CD4-positive, alpha-beta T cell (primary cell): ENCODE results near the gene KLKB1. TPM values are rescaled to one million over a fixed set of nuclear protein-coding genes. Genes with fewer than 3 reads are reported as not detected.
"Not testable (repeated sequence)": the region's sequence is repeated elsewhere in the genome, so short reads cannot be mapped to it uniquely, and the experiment has no call there.

ENCODE experiments used
- ATAC-seq: fragments of 200-7000 bp; cut with Tn5 transposase; one replicate; pipeline ENCODE4 v1.10.0; 2022; ENCODE audit warnings: mild to moderate bottlenecking; ENCODE audit not compliant: poor library complexity
- CTCF ChIA-PET: fragments of 350-600 bp; sonication (Branson Sonifier 250); formaldehyde crosslinking; loops from one replicate; lab custom pipeline; 2021; ENCODE audit warnings: antibody characterized with exemption, inconsistent platforms; lab: Charles Lee
- POLR2A ChIA-PET: fragments of 350-600 bp; sonication (Branson Sonifier 250); formaldehyde crosslinking; loops from one replicate; lab custom pipeline; 2021; ENCODE audit warnings: antibody characterized with exemption, inconsistent platforms; lab: Charles Lee
- DNase-seq, 14 experiments: peaks; one replicate each; pipeline ENCODE4 v3.0.0-alpha.2; 2013 to 2020; ENCODE audit warnings: mixed read lengths in 2 of 14
- H3K27ac ChIP-seq, 2 donors: one replicate each; pipeline versions ENCODE4 v1.5.1 to v1.7.0; 2013; ENCODE audit warnings: low read length in 2 of 2, low read depth in 1 of 2, mild to moderate bottlenecking in 1 of 2
- H3K27me3 ChIP-seq, 2 experiments: 1 replicate in 1 of 2; 2 replicates in 1 of 2; pipeline versions ENCODE4 v1.6.1 to v1.7.0; 2013; ENCODE audit warnings: low read length in 2 of 2, control low read depth in 1 of 2, mild to moderate bottlenecking in 1 of 2, moderate library complexity in 1 of 2; ENCODE audit not compliant: insufficient read depth in 2 of 2, control insufficient read depth in 1 of 2
- H3K36me3 ChIP-seq: one replicate; pipeline ENCODE4 v1.6.1; 2013; ENCODE audit warnings: low read length, control low read depth; ENCODE audit not compliant: insufficient read depth
- H3K4me1 ChIP-seq: one replicate; pipeline ENCODE4 v1.6.1; 2013; ENCODE audit warnings: low read length, control low read depth; ENCODE audit not compliant: insufficient read depth
- H3K4me3 ChIP-seq: one replicate; pipeline ENCODE4 v1.5.1; 2013; ENCODE audit warnings: mild to moderate bottlenecking, low read length, moderate library complexity
- H3K9me3 ChIP-seq, 2 experiments: 1 replicate in 1 of 2; 2 replicates in 1 of 2; pipeline versions ENCODE4 v1.6.1 to v1.7.0; 2013; ENCODE audit warnings: low read length in 2 of 2, mild to moderate bottlenecking in 2 of 2, control low read depth in 1 of 2, moderate library complexity in 1 of 2; ENCODE audit not compliant: control insufficient read depth in 1 of 2, insufficient read depth in 1 of 2
- H3K27ac Mint-ChIP-seq: one replicate; pipeline ENCODE4 v1.8.0; 2020; ENCODE audit warnings: mixed read lengths
- H3K27me3 Mint-ChIP-seq: one replicate; pipeline ENCODE4 v1.8.0; 2021; ENCODE audit warnings: mixed read lengths
- H3K36me3 Mint-ChIP-seq: one replicate; pipeline ENCODE4 v1.8.0; 2021; ENCODE audit warnings: low read depth, mixed read lengths
- H3K4me1 Mint-ChIP-seq: one replicate; pipeline ENCODE4 v1.8.0; 2021; ENCODE audit warnings: low read depth, mixed read lengths
- H3K4me3 Mint-ChIP-seq: one replicate; pipeline ENCODE4 v1.8.0; 2020; ENCODE audit warnings: mild to moderate bottlenecking, mixed read lengths
- H3K9me3 Mint-ChIP-seq: one replicate; pipeline ENCODE4 v1.8.0; 2020; ENCODE audit warnings: mixed read lengths
- intact Hi-C, 2 experiments: fragments of 100-400 bp; cut with DNase I in 1 of 2; cut with micrococcal nuclease in 1 of 2; formaldehyde crosslinking; loops; one replicate each; pipeline versions ENCODE4 v1.15.1 to v1.9.0; 2023 to 2025; cut with DNase I, micrococcal nuclease
- total RNA-seq, 174 experiments: library from RNA in 2 of 174; stranded (reverse) in 2 of 174; gene quantifications; one replicate each; pipeline ENCODE4 v1.2.3 and lab custom pipeline; 2021 to 2026
- TF ChIP-seq, protein P1 (sequence below): fragments of 200-600 bp; IDR thresholded peaks from one replicate; pipeline ENCODE4 v1.8.0; 2022; ENCODE audit warnings: antibody characterized with exemption, mild to moderate bottlenecking

The KLKB1 gene
- total RNA-seq, 2 experiments from 2014 or later: 1.2 TPM

GRCh38 chr4:186240848-186241491 is 13.7 kb downstream of the KLKB1 start:
- TF ChIP-seq, protein P1, sequence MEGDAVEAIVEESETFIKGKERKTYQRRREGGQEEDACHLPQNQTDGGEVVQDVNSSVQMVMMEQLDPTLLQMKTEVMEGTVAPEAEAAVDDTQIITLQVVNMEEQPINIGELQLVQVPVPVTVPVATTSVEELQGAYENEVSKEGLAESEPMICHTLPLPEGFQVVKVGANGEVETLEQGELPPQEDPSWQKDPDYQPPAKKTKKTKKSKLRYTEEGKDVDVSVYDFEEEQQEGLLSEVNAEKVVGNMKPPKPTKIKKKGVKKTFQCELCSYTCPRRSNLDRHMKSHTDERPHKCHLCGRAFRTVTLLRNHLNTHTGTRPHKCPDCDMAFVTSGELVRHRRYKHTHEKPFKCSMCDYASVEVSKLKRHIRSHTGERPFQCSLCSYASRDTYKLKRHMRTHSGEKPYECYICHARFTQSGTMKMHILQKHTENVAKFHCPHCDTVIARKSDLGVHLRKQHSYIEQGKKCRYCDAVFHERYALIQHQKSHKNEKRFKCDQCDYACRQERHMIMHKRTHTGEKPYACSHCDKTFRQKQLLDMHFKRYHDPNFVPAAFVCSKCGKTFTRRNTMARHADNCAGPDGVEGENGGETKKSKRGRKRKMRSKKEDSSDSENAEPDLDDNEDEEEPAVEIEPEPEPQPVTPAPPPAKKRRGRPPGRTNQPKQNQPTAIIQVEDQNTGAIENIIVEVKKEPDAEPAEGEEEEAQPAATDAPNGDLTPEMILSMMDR: no peak
- intact Hi-C loops: no loop called here
- CTCF ChIA-PET: no interaction called here

DNA sequence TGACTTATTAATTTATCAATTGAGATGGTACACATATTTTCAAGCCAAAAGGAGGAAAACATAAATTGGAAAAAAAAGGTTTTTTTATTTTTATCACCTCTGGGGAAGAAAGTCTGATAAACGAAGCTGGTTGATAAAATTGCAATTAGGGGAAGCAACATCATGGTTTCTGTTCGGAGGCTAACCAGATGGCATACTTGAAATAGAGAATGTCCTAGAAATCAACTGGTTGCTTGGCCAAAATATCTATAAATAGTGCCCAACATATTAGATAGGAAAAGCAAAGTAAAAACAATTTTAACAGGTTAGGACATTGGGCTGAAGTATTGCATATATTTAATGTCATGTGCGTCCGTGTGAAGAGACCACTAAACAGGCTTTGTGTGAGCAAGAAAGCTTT is 14.3 kb downstream of the KLKB1 start:
- ATAC-seq: no peak

More at GRCh38 chr4:186240848-186241491, 13.7 kb downstream of the KLKB1 start:
- Histone ChIP-seq H3K9me3 (peaks cover 0 to 5% of the 10 kb centered on the region in 2 experiments), H3K27ac (no peak overlapping the region), H3K4me3 (no peak overlapping the region), H3K36me3 (no peaks in the 10 kb centered on the region), H3K4me1 (no peaks in the 10 kb centered on the region), H3K27me3 (no peaks in the 10 kb centered on the region)
- Mint-ChIP-seq H3K4me1 (no peaks in the 10 kb centered on the region), H3K4me3 (no peak overlapping the region), H3K9me3 (peaks cover 3% of the 10 kb centered on the region), H3K27ac (no peak overlapping the region), H3K27me3 (no peaks in the 10 kb centered on the region), H3K36me3 (peaks cover 26% of the 10 kb centered on the region)
- no peak for DNase-seq
- ATAC-seq: no peak
- POLR2A ChIA-PET: no interaction called here

DNA sequence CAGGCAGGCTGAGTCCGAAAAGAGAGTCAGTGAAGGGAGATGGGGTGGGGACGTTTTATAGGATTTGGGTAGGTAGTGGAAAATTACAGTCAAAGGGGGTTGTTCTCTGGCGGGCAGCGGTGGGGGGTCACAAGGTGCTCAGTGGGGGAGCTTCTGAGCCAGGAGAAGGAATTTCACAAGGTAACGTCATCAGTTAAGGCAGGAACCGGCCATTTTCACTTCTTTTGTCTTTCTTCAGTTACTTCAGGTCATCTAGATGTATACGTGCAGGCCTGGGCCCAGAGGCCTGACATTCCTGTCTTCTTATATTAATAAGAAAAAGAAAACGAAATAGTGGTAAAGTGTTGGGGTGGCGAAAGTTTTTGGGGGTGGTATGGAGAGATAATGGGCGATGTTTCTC is 14.7 kb downstream of the KLKB1 start:
- H3K27me3 ChIP-seq, POLR2A ChIA-PET, H3K4me1 ChIP-seq, H3K36me3 ChIP-seq, H3K4me3 ChIP-seq, H3K4me3 Mint-ChIP-seq, H3K9me3 Mint-ChIP-seq, H3K27ac Mint-ChIP-seq, CTCF ChIA-PET, H3K27ac ChIP-seq, DNase-seq, H3K4me1 Mint-ChIP-seq, ATAC-seq, intact Hi-C loops, H3K9me3 ChIP-seq, H3K27me3 Mint-ChIP-seq: not testable (repeated sequence)
- peaks cover 26% of the 10 kb centered on the region for H3K36me3 Mint-ChIP-seq

More for the DNA sequence above, 14.3 kb downstream of the KLKB1 start:
- POLR2A ChIA-PET: no interaction called here
- DNase-seq: no peak
- Histone ChIP-seq H3K36me3 (no peaks in the 10 kb centered on the region), H3K9me3 (peaks cover 0 to 5% of the 10 kb centered on the region in 2 experiments), H3K27ac (no peak overlapping the region), H3K27me3 (no peaks in the 10 kb centered on the region), H3K4me1 (no peaks in the 10 kb centered on the region), H3K4me3 (no peak overlapping the region)
- Mint-ChIP-seq H3K36me3 (peaks cover 28% of the 10 kb centered on the region), H3K27me3 (no peaks in the 10 kb centered on the region), H3K27ac (no peak overlapping the region), H3K4me1 (no peaks in the 10 kb centered on the region), H3K9me3 (peaks cover 6% of the 10 kb centered on the region), H3K4me3 (no peak overlapping the region)
- intact Hi-C loops: no loop called here
- TF ChIP-seq, protein P1: no peak
- CTCF ChIA-PET: no interaction called here

- Histone ChIP-seq H3K9me3 (peaks cover 0 to 5% of the 10 kb centered on the region in 2 experiments), H3K4me3 (no peak overlapping the region), H3K36me3 (no peaks in the 10 kb centered on the region), H3K4me1 (no peaks in the 10 kb centered on the region), H3K27ac (no peak overlapping the region), H3K27me3 (no peaks in the 10 kb centered on the region)
- ATAC-seq (no peak), DNase-seq (no peak)
- intact Hi-C loops: no loop called here
- H3K36me3 Mint-ChIP-seq: peaks cover 21% of the 10 kb centered on the region
- no peak overlapping the region for H3K27ac Mint-ChIP-seq
- ChIA-PET CTCF (no interaction called here), POLR2A (no interaction called here)
- TF ChIP-seq, protein P1: no peak
- no peaks in the 10 kb centered on the region for H3K27me3 Mint-ChIP-seq
- H3K9me3 Mint-ChIP-seq: peaks cover 6% of the 10 kb centered on the region
- no peak overlapping the region for H3K4me3 Mint-ChIP-seq
- H3K4me1 Mint-ChIP-seq: no peaks in the 10 kb centered on the region
Observed at GRCh38 chr4:186243331-186243730, 16.0 kb downstream of the KLKB1 start.
